ENCODE data around the gene COL23A1. TPM values are rescaled to one million over a fixed set of nuclear protein-coding genes. Genes with fewer than 3 reads are reported as not detected.

Gene COL23A1
- total RNA-seq, 1 donor from 2014 or later = 2.0 TPM

DNA sequence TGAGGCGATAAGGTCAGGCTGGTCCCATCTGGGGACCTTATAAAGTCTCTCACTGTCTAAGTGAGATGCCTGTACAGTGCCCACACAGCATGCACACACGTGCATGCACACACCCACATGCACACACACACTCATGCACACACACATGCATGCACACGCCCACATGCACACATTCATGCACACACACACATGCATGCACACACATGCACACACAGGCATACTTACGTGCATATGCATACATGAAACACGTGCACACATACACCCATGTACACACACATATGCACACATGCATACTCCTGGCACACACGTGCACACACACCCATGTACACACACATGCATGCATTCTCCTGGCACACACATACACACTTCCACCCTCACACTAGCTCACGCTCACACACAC, 12.2 kb downstream of the COL23A1 start:
- no peaks in the 10 kb centered on the region for H3K9me3 ChIP-seq
- H3K36me3 ChIP-seq = no peaks in the 10 kb centered on the region
- TF ChIP-seq, protein P1, sequence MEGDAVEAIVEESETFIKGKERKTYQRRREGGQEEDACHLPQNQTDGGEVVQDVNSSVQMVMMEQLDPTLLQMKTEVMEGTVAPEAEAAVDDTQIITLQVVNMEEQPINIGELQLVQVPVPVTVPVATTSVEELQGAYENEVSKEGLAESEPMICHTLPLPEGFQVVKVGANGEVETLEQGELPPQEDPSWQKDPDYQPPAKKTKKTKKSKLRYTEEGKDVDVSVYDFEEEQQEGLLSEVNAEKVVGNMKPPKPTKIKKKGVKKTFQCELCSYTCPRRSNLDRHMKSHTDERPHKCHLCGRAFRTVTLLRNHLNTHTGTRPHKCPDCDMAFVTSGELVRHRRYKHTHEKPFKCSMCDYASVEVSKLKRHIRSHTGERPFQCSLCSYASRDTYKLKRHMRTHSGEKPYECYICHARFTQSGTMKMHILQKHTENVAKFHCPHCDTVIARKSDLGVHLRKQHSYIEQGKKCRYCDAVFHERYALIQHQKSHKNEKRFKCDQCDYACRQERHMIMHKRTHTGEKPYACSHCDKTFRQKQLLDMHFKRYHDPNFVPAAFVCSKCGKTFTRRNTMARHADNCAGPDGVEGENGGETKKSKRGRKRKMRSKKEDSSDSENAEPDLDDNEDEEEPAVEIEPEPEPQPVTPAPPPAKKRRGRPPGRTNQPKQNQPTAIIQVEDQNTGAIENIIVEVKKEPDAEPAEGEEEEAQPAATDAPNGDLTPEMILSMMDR (IDR thresholded peaks at IDR 0.05) = no peak
- H3K4me3 ChIP-seq = no peak overlapping the region
- ATAC-seq (no peak), DNase-seq (no peak)
- intact Hi-C loops (cut with DNase I) = no loop called here
- no peaks in the 10 kb centered on the region for H3K4me1 ChIP-seq
- H3K27me3 ChIP-seq = peaks cover 31% of the 10 kb centered on the region
- H3K27ac ChIP-seq = no peak overlapping the region

DNA sequence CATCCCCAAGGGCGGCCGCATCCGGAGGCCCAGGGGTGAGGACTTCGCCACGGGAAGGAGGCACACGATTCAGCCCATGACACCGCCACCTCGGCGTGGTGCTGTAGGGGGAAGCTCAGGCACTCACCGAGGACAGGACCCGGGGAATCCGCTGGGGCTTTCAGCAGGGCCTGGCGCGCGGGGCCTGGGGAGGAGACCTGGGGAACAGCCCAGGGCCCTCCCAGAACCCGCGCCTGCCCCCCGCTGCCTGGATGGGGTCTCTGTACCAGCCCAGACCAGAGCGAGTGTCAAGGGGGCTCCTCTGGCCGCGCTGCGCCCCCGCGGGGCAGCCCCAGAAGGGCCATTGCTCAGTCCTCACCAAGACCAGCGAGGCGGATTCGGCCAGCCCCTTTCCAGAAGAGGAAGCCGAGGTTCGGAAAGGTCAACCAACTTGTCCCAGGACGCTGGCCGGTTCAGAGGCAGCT, 12.8 kb downstream of the COL23A1 start:
- no peaks in the 10 kb centered on the region for H3K36me3 ChIP-seq
- TF ChIP-seq, protein P1 (IDR thresholded peaks at IDR 0.05) = no peak
- no peaks in the 10 kb centered on the region for H3K9me3 ChIP-seq
- no peaks in the 10 kb centered on the region for H3K4me1 ChIP-seq
- H3K27me3 ChIP-seq = peaks cover 31% of the 10 kb centered on the region
- H3K27ac ChIP-seq = no peak overlapping the region
- intact Hi-C loops (cut with DNase I) = no loop called here
- no peak overlapping the region for H3K4me3 ChIP-seq
- no peak for DNase-seq
- ATAC-seq = peak; percentile 7

DNA sequence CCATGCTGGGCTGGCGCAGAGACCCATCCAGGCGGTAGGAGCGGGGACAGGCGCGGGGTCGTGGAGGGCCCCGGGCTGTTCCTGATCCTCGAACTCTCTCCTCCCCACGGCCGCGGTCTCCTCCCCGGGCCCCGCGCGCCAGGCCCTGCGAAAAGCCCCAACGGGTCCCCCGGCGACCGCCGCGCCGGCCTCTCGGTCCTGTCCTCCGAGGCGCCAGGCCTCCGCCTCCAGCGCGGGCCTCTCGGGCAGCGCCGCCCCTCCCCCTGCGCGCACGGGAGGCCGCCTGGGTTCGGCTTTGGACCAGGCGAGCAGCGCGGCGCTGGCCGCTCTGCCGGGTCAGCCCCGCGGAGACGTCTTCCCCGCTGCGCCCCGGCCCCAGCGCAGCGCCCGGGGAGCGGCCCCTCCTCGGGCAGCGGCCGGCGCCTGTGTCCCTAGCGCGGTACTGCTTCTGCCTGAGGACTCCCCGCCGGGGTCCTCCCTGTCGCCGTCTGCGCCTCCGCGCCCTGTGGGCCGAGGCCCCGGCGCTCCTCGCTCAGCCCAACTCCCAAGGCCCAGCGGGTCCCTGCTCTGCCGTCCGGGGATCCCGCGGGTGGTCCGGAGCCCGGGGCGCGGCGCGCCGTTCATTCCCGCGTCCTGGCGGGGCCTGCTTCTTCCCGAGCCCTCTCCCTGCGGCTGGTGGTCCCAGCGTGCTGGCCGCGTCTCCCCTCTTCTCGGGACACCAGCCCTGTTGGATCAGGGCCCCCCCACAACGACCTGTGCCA, 13.4 kb downstream of the COL23A1 start:
- Histone ChIP-seq H3K27ac (no peak overlapping the region), H3K4me3 (peak overlapping the region; percentile 26), H3K27me3 (peaks cover 31% of the 10 kb centered on the region), H3K9me3 (no peaks in the 10 kb centered on the region), H3K36me3 (no peaks in the 10 kb centered on the region), H3K4me1 (no peaks in the 10 kb centered on the region)
- no peak for DNase-seq
- intact Hi-C loops (cut with DNase I) = no loop called here
- peak; percentile 28 for ATAC-seq
- TF ChIP-seq, protein P1 (IDR thresholded peaks at IDR 0.05) = no peak

DNA sequence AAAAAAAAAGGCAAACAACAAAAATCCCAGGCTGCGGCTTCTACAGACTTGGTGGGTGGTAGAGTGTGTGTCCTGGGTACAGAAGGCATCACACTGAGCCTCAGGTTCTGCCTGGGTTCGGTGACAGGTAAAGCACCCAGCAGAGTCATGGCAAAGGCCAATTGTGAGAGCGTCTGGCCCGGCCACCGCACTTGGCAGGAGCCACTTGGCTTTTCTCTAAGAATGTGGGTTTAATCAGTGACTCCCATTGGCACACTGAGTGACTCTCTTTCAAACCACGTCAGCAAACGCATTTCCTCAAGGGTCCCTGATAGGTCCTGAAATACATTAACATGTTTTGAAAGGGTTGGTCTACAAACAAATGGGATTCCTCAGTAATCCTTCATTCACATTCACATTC, 17.0 kb downstream of the COL23A1 start:
- Histone ChIP-seq H3K27me3 (peaks cover 31% of the 10 kb centered on the region), H3K27ac (no peak overlapping the region), H3K36me3 (no peaks in the 10 kb centered on the region), H3K4me1 (no peaks in the 10 kb centered on the region), H3K4me3 (no peak overlapping the region), H3K9me3 (no peaks in the 10 kb centered on the region)
- intact Hi-C loops (cut with DNase I) = no loop called here
- ATAC-seq = no peak
- DNase-seq = no peak
- TF ChIP-seq, protein P1 (IDR thresholded peaks at IDR 0.05) = no peak

DNA sequence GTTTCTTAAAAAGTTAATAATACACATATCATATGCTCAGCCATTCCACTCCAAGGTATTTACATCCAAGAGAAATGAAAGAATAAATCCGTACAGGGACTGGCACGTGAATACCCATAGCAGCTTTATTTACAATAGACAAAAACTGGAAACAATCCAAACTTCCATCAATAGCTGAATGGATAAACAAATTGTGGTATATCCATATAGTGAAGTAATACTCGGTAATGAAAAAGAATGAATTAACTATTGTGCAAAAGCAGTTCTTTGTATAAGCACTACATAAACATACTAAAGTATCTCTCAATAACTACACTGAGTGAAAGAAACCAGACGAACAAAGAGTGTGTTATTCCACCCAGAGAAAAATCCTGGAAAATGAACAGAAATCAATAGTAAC, 17.6 kb downstream of the COL23A1 start:
- H3K4me1 ChIP-seq = no peaks in the 10 kb centered on the region
- H3K27me3 ChIP-seq = peaks cover 27% of the 10 kb centered on the region
- no peak for DNase-seq
- no peak overlapping the region for H3K4me3 ChIP-seq
- H3K36me3 ChIP-seq = no peaks in the 10 kb centered on the region
- H3K27ac ChIP-seq = no peak overlapping the region
- intact Hi-C loops (cut with DNase I) = no loop called here
- ATAC-seq = no peak
- TF ChIP-seq, protein P1 (IDR thresholded peaks at IDR 0.05) = no peak
- no peaks in the 10 kb centered on the region for H3K9me3 ChIP-seq
